ENCODE measurements around the gene RXFP3.

RXFP3 gene

GRCh38 chr5:33933723-33934169 lies 2.4 kb upstream of the RXFP3 start:
- Histone ChIP-seq H3K27me3 (peaks cover 59% of the 10 kb centered on the region), H3K36me3 (no peaks in the 10 kb centered on the region), H3K4me3 (ENCODE audit: low read depth, low read length) (no peak overlapping the region), H3K4me1 (no peaks in the 10 kb centered on the region), H3K9me3 (no peaks in the 10 kb centered on the region)
- DNase-seq, result no peak
- no peak for TF ChIP-seq CTCF (IDR thresholded peaks at IDR 0.05; ENCODE audit: low read depth, low read length)

- DNase-seq, result no peak
- Histone ChIP-seq H3K4me3 (ENCODE audit: low read depth, low read length) (no peak overlapping the region), H3K27me3 (peaks cover 59% of the 10 kb centered on the region), H3K4me1 (no peaks in the 10 kb centered on the region), H3K36me3 (no peaks in the 10 kb centered on the region), H3K9me3 (no peaks in the 10 kb centered on the region)
- TF ChIP-seq CTCF (IDR thresholded peaks at IDR 0.05; ENCODE audit: low read depth, low read length), result no peak
These were observed 2.0 kb upstream of the RXFP3 start for GRCh38 chr5:33934176-33934575.

- H3K27me3 ChIP-seq, result peaks cover 65% of the 10 kb centered on the region
- no peaks in the 10 kb centered on the region for H3K4me1 ChIP-seq
- H3K9me3 ChIP-seq, result no peaks in the 10 kb centered on the region
- H3K36me3 ChIP-seq, result no peaks in the 10 kb centered on the region
- peak; percentile 48 for DNase-seq
- peak; percentile 18; the same call in 1 of the 2 replicates for TF ChIP-seq CTCF (IDR thresholded peaks at IDR 0.05; ENCODE audit: low read depth, low read length)
- no peak overlapping the region for H3K4me3 ChIP-seq (ENCODE audit: low read depth, low read length)
These were observed 194 bp upstream of the RXFP3 start for GRCh38 chr5:33936004-33936380.

- Histone ChIP-seq H3K9me3 (no peaks in the 10 kb centered on the region), H3K36me3 (no peaks in the 10 kb centered on the region), H3K27me3 (peaks cover 65% of the 10 kb centered on the region), H3K4me1 (no peaks in the 10 kb centered on the region), H3K4me3 (ENCODE audit: low read depth, low read length) (no peak overlapping the region)
- no peak for DNase-seq
- no peak for TF ChIP-seq CTCF (IDR thresholded peaks at IDR 0.05; ENCODE audit: low read depth, low read length)
These were observed 976 bp downstream of the RXFP3 start for GRCh38 chr5:33937017-33937706.

- no peak for DNase-seq
- peaks cover 65% of the 10 kb centered on the region for H3K27me3 ChIP-seq
- no peak overlapping the region for H3K4me3 ChIP-seq (ENCODE audit: low read depth, low read length)
- TF ChIP-seq CTCF (IDR thresholded peaks at IDR 0.05; ENCODE audit: low read depth, low read length), result no peak
- H3K4me1 ChIP-seq, result no peaks in the 10 kb centered on the region
- H3K9me3 ChIP-seq, result no peaks in the 10 kb centered on the region
- H3K36me3 ChIP-seq, result no peaks in the 10 kb centered on the region
These were observed 1.7 kb downstream of the RXFP3 start for GRCh38 chr5:33937707-33938506.

- Histone ChIP-seq H3K27me3 (peaks cover 71% of the 10 kb centered on the region), H3K4me1 (no peaks in the 10 kb centered on the region), H3K9me3 (no peaks in the 10 kb centered on the region), H3K36me3 (no peaks in the 10 kb centered on the region), H3K4me3 (ENCODE audit: low read depth, low read length) (no peak overlapping the region)
- no peak for DNase-seq
- no peak for TF ChIP-seq CTCF (IDR thresholded peaks at IDR 0.05; ENCODE audit: low read depth, low read length)
These were observed 2.3 kb downstream of the RXFP3 start for GRCh38 chr5:33938507-33938796.
